ENCODE results near the gene CTIF.
"Not testable (repeated sequence)": the region's sequence is repeated elsewhere in the genome, so short reads cannot be mapped to it uniquely, and the experiment has no call there.

CTIF gene

DNA sequence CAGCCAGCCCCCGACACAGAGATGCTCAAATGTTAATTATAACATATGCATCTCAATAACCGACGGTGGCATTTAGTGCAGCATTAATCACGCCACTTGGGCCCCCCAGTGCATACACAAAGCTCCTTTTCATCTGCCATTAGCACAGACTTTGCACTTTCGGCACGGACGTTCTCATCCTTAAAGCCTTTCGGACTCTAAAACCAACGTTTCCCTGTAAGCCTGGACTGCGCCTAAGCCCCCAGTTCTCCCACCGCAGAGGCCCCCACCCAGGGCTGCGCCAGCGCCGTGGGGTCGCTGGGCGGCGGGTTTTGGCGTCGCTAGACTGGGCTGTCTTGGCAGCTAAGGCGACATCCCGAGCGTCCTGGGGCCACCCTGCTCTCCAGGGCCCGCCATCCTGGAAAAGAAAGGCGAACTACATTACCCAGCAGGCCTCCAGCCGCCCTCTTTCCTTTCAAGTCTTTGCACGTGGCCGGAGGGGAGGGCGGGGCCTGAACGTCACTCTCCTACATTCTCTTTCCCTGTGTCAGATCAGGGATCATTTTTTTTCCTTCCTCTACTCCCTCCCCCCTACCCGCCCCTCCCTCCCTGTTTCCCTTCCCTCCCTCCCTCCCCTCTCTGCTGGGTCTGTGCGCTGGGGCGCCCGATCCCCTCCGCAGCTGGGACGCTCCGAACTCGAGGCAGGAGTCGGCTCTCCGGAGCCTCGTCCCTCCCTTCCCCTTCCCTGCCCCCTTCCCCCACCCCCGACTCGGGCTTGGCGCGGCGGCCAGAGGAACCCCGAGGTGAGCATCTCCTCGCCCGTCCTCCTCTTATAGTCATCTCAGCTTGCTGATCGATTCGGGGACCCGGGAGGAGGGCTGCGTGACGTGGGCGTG is at the start of gene CTIF:
CTIF (plus strand) TSS at position 501 of the 875 bp plus-strand sequence. CDS start 80,535 bp downstream, outside the sequence.
- peak; percentile 50 to 65 for DNase-seq (ENCODE audit: low read depth in 2 of 2)

DNA sequence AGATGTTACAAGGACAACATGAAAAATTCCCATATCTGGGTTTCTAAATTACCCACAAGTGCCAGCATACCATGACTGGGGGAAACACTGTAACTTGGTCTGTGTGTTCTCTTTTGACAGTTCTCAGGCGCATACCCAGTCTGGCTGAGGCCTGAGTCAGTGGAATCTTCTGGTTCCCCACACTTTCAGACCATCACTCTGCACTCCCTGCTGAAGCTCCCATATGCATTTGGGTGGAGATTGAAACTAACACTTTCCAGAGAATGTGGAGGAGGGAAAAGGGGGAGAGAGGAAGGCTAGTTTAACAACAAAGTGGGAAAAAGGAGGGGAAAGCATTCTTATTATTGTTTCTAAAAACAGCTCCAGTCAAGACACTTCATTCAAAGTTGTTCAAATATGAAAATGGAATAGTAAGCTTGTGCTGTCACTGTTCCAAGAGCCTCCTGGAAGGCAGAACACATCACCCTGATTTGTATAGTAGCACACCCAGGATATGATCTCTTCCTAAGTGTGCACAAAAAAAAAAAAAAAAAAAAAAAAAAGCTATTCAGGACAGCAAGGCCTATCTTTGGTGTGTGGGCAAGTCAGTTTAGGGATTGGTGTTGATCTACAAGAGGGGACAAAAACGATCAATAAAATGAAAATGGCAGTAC is 48.1 kb upstream of the CTIF start:
- DNase-seq (ENCODE audit: low read depth in 2 of 2) = no peak

DNA sequence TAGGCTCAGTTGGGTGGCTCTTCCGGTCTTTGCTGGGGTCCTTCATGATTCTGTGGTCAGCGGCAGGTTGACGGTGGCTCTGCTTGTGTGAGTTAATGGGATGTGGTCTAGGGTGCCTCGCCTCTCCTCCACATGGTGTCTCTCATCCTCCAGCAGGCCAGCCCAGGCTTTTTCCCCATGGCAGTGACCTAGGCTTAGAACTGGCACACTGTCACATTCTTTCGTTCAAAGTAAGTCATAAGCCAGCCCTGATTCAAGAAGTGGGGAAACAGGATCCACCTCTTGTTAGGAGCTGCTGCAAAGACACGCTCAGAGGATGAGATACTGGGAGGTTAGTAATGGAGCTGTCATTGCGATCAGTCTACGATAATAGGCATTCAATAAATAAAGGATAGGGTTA is 46.0 kb upstream of the CTIF start:
- no peak for DNase-seq (ENCODE audit: low read depth in 2 of 2)

DNA sequence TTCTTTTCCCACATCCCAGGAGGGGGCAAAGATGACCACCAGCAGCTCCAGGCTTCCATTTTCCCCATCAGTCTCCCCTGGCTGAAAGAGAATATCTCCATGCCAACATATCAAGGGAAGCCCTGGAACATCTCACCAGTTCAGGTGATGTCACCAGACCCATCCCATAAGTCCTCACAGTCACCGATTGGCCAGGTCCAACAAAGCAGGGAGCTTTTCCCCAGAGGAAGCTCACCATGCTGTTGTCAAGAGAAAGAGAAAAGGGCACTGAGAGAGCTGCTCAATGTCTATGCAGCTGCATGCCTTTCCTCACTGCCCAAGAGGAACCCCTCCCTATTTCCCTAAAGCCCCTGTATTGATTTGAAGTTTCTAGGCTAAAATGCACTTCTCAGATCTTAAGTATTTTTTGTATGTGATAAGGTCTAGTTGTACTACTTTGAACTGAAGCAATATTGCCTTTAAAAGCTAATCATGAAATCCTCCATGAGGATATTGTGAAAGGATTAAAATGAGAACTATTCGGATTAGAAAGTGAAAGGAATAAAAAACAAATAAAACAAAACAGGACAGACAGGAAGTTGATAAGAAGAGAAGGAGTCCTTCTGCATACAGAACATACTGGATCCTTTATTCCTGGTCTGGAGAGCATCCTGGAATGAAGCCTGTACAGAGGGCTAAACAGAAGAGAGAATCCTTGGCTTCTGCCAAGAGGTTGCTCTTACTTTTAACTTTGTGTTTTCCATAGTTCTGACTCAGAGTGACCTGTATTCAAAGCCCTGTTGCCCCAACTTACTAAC is 45.2 kb upstream of the CTIF start:
- DNase-seq (ENCODE audit: low read depth in 2 of 2) = no peak

DNA sequence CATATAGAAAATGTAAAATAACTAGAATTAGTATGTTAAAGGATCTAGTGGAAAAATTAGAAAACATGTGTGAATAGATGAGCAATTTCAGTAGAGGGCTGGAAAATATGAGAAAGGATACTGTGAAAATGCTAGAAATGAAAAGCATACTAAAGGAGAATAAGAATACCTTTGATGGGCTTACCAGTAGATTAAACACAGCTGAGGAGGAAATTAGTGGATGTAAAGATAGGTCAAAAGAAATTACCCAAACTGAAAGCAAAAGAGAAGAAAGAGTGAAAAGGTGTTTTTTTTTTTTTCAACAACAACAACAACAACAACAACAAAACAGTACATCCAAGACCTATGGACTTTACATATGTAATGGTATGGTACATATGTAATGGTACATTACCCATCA is 41.0 kb upstream of the CTIF start:
- DNase-seq (ENCODE audit: low read depth in 2 of 2) = no peak

DNA sequence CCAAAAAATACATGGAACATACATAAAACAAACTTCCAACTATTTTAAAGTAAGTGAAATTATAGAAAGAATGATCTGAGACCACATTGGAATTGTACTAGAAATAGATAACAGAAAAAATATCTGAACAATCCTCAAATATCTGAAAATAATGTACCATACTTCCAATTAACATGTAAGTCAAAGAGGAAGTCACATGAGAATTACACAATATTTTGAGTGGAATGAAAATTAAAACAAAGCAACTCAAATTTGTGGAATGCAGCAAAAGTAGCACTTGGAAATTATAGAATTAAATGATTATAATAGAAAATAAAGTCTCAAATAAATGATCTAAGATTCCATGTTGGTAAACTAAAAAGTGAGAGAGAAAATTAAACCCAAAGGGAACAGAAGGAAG is 38.3 kb upstream of the CTIF start:
- DNase-seq (ENCODE audit: low read depth in 2 of 2) = no peak

DNA sequence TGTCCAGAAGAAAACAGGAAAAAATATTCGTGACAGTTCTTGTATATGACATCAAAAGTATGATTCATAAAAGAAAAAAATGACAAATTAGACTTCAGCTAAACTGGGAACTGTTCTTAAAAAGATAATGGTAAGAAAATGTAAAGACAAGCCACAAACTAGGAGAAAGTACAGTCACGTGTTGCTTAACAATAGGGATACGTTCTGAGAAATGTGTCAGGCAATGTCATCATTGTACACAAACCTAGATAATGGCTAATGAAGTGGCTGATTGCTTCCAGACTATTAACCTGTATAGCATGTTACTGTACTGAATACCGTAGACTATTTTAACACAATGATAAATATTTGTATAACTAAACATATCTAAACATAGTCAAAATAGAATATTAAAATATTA is 35.9 kb upstream of the CTIF start:
- DNase-seq (ENCODE audit: low read depth in 2 of 2) = no peak

DNA sequence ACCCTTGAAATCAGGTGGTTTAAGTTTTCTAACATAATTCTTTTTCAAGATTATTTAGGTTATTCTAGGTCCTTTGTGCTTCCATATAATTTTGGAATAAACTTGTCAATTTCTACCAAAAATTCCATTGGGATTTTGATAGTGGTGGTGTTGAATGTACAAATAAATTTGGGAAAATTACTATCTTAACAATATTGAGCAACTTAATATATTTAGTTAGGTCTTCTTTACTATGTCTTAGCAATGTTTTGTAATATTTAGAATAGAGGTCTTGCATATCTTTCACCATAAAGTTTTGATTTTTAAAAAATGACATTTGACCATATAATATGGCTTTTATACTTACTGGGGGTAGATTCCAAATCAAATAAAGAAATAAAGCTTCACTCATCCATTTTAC is 34.0 kb upstream of the CTIF start:
- DNase-seq (ENCODE audit: low read depth in 2 of 2) = no peak

DNA sequence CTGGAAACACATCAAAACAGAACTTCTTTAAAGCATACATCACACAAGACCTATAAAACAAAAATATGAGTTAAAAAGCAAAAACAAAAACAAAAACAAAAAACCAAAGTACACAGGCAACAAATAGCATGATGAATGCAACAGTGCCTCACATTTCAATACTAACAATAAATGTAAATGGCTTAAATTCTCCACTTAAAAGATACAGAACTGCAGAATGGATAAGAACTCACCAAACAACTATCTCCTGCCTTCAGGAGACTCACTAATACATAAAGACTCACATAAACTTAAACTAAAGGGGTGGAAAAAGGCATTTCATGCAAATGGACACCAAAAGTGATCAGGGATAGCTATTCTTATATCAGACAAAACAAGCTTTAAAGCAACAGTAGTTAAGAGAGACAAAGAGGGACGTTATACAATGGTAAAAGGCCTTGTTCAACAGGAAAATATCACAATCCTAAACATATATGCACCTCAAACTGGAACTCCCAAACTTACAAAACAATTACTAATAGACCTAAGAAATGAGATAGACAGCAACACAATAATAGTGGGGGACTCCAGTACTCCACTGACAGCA is 31.8 kb upstream of the CTIF start:
- not testable (repeated sequence) for DNase-seq (ENCODE audit: low read depth in 2 of 2)

DNA sequence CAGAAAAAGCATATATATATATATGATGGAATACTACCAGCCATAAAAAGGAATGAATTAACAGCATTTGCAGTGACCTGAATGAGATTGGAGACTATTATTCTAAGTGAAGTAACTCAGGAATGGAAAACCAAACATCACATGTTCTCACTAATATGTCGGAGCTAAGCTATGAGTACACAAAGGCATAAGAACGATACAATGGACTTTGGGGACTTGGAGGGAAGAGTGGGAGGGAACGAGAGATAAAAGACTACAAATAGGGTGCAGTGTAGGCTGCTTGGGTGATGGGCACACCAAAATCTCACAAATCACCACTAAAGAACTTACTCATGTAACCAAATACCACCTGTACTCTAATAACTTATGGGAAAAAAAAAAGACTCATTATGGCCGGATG is 26.3 kb upstream of the CTIF start:
- DNase-seq (ENCODE audit: low read depth in 2 of 2) = not testable (repeated sequence)

DNA sequence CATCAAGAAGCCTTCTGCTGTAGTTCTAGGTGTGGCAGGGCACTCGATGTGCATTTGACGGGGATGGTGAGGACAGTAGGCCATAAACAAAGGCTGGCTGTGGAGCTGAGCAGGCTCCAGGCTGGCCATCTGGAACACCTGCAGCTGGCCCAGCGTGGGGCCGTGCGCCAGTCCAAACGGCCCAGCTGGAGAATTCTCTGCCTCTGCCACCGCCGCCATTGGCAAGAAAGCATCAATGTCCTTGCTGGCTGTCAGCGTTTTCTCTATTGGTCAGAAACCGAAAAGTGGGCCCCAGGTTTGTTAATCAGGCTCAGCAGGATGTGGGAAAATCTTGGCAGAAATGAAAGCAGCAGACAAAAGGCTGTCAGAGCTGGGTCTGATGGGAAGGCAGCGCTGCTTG is 24.0 kb upstream of the CTIF start:
- no peak for DNase-seq (ENCODE audit: low read depth in 2 of 2)

DNA sequence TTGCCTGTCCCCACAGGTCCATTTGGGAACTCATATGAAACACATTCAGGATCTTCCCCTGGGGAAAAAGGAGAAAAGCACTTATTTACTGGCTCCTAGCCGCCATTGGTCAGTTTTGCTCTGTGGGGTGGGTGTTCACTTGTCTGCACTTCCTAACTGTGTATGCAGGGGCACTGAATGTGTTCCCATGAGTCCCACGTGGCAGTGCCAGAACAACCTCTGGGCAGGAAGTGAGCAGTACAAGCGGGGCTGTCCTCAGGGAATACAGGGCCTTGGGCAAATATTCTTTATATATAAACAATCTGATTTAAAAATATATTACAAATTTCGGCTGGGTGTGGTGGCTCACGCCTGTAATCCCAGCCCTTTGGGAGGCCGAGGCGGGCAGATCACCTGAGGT is 21.8 kb upstream of the CTIF start:
- no peak for DNase-seq (ENCODE audit: low read depth in 2 of 2)

DNA sequence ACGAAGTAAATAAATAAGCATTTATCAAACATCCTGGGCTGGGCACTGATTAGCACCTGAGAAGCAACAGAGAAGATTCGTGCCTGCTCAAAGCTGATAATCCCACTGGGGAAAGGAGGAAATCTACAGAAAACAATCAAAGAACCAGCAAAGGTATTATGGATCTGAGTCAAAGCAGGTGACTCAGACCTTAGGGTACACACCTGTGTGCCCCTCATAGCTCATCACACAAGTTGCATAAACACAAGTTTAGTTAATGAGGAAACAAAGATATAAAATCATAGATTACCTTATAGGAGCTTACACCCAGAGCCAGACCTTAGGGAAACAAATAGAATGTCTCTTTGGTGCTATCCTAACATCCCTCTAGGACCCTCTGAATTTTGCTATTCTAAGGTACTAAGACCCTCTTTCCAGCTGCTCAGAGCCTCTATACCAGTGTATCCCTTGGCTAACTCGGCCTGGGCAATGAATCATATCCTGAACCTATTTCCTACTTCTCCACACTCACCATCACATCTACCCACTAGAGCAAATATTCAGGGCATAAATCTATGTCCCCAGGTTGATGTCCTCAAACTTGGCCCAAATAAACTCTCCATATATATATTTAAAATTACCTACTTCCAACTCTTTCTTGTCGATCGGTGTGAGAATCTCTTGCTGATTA is 19.3 kb upstream of the CTIF start:
- no peak for DNase-seq (ENCODE audit: low read depth in 2 of 2)

DNA sequence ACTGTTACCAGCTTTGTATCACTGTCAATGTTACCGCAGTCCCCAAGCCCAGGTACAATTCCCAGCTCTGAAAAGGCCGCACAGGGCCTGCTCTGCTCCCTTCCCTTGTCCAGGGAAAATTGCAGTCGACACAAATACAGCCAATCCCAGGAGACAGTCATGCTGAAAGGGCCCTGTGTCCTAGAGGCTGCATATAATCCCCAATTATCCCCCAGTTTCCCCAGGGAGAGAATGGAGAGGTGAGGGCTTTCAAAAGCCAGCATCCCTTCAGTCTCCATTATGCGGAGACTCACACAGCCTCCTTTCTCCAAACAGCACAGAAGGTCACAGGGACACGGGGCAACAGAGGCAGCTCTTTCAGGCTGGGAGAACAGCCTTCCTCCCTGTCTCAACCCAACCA is 17.1 kb upstream of the CTIF start:
- no peak for DNase-seq (ENCODE audit: low read depth in 2 of 2)

DNA sequence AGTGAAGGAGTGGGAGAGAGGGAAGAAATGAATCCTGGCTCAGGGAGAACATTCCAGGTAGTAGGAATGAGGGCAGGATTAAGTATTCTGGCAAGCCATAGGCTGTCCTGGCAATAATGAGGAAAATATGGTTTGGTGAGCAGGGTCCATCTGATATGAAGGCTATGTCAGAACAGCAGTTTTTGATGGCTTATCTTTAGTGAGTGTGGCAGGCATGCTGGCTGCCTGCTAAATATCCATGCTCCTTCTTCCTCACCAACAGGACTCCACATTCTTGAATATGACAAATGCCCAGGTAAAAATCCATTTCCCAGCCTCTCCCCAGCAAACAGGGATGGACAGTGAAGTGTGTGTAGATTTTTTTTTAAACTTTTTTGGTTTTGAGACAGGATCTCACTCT is 13.2 kb upstream of the CTIF start:
- no peak for DNase-seq (ENCODE audit: low read depth in 2 of 2)

DNA sequence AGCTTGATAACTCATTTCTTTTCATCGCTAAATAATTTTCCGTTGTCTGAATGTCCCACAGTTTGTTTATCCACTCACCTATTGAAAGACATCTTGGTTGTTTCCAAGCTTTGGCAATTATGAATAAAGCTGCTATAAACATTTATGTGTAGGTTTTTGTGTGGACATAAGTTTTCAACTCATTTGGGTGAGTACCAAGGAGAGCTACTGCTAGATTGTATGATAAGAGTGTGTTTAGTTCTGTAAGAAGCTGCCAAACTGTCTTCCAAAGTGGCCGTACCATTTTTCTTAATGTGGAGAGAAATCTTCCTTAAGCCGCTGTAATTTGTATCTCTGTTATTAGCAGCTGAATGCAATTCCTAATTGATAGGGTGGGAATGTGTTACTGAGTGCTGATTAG is 11.4 kb upstream of the CTIF start:
- no peak for DNase-seq (ENCODE audit: low read depth in 2 of 2)

DNA sequence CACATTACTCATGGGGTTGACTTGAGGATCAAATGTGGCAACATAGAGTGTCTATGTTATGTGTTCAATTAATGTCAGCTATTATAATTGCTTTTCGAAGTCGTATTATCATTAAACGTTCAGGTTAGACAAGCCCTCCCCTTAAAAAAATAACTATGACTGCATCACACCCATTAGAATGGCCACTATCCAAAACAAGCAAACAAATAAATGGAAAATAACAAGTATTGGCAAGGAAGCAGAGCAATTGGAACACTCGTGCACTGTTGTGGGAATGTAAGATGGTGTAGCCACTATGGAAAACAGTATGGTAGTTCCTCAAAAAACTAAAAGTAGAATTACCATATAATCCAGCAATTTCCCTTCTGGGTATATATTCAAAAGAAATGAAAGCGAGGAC is 10.0 kb upstream of the CTIF start:
- no peak for DNase-seq (ENCODE audit: low read depth in 2 of 2)

DNA sequence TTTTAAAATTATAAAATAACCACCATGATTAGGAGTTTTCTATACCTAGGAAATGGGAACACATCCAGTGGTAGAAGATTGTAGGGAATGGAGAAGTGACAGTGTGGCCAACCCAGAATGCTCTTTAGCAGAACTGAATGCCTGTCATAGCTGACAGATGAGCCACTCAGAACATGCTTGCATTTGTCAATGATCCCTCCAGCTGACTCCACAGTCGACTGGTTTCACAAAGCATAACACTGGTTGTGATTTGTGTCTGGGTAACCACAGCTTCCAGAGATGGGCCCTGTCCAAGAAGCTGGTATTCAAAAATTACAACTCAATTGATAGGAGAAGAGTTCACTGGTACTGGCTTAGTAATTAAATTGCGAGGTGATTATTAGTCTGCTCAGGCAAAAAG is 9.0 kb upstream of the CTIF start:
- DNase-seq (ENCODE audit: low read depth in 2 of 2) = no peak

DNA sequence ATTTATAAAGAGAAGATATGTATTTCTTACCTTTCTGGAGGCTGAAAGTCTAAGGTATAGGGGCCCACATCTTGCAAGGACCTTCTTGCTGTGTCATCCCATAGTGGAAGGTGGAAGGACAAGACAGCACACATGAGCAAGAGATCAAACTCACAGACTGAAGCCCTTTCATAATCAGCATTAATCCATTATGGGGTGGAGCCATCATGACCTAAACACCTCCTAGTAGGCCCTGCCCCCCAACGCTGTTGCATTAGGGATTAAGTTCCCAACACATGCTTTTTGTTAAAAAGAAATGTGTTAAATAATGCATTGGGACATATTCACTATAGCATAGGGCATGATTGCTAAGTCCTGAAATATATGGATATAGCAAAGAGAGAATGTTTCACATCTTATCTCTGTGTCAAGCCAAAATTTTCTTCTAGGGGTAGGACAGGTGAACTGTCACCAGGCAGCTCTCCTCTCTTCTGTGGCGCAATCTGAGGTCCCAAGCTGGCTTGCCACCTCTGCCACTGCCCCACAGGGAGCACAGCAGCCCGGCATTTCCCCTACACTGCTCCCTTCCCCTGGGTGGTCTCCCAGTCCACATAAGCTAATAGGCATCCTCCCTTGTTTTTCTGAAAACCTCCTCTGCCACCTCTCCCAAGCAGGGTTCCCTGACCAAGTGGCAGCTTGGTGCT is 8.3 kb upstream of the CTIF start:
- DNase-seq (ENCODE audit: low read depth in 2 of 2) = no peak

DNA sequence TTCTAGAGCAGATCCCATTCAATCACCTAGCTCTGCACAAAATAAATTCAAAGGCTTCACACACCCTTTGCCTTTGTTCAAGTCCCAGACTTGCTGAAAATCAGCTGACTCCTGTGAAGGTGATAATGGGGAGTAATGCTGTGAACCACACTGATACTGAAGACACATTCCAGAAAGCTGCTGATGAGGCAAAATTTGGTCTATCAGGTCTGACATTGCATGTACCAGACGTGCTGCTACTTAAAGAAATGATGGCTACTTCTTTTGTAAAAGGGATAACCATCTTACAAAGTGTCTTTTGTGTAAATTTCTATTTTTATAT is 7.8 kb upstream of the CTIF start:
- DNase-seq (ENCODE audit: low read depth in 2 of 2) = no peak

DNA sequence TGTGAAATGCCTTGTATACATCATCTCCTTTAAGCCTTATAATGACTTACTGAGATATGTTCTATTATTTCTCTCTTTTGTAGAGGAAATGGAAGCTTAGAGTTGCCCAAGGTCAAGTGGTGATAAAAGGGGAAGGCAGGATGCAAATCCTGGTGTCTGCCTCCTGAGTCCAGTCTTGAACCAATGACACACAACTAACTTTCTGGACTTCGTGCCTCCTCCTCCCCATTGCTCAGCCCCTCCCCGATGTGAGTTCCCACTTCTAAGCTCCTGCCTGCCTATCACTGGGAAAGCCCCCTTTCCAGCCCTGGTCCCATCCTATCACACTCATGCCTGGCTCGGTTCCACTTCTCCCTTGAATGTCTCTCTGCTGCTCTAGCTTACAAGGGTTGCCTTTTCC is 6.9 kb upstream of the CTIF start:
- no peak for DNase-seq (ENCODE audit: low read depth in 2 of 2)

Data from activated CD4-positive, alpha-beta T cell treated with anti-CD3 and anti-CD28 coated beads for 24 hours (primary cell).